HG03442 (cell line): ENCODE results near the gene IST1.

Experiments used
- ATAC-seq: cut with Tn5 transposase; IDR thresholded peaks from one replicate; pipeline ENCODE4 v1.9.1; 2021; ENCODE audit warnings: mild to moderate bottlenecking, moderate library complexity; ENCODE audit not compliant: unreplicated experiment

The IST1 gene

DNA sequence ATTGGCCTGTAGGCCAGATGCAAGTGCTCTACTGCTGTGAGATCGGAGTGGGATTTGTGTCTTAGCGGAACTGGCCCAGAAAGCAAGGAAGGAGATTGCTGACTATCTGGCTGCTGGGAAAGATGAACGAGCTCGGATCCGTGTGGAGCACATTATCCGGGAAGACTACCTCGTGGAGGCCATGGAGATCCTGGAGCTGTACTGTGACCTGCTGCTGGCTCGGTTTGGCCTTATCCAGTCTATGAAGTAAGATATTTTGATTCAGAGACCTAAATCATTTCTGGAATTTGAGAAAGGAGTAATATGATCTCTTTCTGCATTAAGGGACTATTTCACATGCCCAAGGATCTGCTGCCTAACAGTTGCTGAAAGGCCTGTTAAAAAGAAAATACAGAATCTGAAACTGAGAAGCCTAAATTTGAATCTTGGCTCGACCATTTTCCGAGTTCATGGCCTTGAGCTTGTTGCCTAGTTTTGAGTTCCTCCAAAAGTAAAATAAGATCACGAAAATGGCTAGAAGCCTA is 21.1 kb downstream of the IST1 start:
- ATAC-seq = no peak

GRCh38 chr16:71917900-71918299 is 22.6 kb downstream of the IST1 start:
- ATAC-seq = no peak

DNA sequence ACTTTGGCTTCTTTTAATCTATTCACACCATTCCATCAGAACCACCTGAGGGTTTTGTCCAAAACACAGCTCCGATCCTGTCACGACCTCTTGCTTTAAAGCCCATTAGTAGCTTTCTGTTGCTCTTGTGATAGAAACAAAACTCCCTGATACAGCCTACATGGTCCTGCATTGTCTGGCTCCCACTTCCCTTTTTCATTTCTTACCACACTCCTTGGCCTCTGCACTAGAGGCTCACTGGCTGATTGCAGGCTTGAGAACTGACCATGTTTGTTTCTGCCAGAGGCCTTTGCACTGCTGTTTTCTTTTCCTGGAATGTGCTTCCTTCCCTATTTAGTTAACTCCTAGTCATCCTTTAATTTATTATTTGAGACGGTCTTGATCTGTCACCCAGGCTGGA is 23.7 kb downstream of the IST1 start:
- peak; percentile 65 for ATAC-seq

GRCh38 chr16:71920658-71921057 is 25.3 kb downstream of the IST1 start:
- no peak for ATAC-seq

DNA sequence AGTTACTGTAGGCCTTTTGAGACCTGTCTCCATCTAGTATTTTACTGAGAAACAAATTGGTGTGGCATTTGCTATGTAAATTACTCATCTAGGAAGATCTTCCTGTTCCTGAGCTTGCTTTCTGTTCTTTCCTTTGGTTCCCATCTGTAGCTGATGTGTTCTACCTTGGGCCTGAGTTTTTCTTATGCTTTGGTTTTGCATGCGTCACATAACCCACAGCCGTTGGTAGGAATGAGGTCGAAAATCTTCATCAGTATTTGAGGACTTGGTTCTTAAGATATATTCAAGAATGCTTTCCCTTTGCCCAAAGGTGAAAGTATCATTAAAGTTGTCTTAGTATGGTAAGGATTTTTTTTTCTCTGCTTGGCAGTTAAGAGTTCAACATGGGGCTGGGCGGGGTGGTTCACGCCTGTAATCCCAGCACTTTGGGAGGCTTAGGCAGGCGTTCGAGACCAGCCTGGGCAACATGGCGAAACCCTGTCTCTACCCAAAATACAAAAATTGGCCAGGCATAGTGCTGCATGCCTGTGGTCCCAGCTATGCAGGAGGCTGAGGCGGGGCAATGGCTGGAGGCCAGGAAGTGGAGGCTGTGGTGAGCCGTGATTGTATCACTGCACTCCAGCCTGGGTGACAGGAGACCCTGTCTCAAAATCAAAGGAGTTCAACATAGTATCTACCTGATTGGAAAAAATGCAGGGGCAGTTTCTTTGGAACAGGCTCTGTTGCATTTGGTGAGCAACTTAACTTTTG is 28.8 kb downstream of the IST1 start:
- no peak for ATAC-seq

DNA sequence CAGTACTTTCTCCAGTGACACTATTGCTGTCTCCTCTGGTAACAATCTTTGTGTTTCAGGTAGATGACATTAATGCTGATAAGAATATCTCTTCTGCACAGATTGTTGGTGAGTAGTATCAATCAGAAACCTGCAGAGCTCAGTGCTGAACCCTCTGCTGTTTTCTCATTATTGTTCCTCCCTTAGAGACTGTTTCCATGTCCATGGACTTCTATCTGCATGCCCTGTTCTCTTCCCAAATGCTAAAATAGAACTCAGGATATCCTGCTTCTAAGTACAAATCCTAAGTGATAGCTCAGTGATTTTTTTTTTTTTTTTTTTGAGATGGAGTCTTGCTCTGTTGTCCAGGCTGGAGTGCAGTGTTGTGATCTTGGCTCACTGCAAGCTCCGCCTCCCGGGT is 29.4 kb downstream of the IST1 start:
- ATAC-seq = no peak

GRCh38 chr16:71927383-71927782 is 32.1 kb downstream of the IST1 start:
- no peak for ATAC-seq

DNA sequence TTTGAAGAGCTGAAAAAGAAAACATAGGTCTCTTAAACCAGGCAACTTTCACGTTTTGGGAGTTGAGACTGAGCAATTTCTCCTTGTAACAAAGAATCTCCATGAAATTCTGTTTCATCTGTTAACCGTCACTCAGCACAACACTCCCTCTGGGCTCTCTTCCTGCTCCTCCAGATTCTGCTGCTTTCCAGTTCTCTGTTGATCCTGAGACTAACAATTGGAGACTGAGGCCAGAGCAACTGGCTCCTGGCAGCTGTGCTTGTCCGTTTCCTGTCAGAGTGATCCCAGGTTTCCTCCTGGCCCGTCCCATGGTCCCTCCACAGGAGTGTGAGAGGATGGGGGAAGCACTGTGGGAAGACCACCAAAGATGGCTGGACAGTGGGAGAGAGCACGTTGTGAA is 32.5 kb downstream of the IST1 start:
- no peak for ATAC-seq

- no peak for ATAC-seq
Measured at GRCh38 chr16:71929048-71929447, 33.7 kb downstream of the IST1 start.

DNA sequence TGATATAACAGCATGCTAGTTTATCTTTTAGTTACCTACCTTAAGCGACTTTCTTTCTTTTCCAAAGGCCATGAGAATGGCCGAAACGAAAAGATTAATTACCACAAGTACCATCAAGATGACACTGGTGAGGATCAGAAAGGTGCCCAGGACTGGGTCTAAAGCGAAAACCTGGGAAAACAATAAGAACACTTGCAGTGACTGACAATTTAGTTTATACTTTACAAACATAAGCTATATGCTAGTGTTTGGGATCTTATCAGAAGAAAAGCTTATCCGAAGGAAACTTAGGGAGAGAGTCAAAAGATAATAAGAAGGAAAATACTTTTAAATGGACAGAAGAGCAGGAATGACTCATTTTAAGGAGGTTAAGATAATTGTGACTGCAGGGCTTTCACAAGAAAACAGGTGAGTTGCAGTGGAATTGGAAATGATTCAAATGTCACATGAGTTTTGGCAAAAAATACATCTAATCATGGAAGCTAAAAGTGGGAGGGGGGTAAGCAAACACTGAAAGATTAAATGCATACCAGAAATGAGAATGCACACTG is 34.8 kb downstream of the IST1 start:
- no peak for ATAC-seq

- ATAC-seq = no peak
Measured at GRCh38 chr16:71931001-71931400, 35.7 kb downstream of the IST1 start.

- no peak for ATAC-seq
Measured at GRCh38 chr16:71931599-71931998, 36.3 kb downstream of the IST1 start.

DNA sequence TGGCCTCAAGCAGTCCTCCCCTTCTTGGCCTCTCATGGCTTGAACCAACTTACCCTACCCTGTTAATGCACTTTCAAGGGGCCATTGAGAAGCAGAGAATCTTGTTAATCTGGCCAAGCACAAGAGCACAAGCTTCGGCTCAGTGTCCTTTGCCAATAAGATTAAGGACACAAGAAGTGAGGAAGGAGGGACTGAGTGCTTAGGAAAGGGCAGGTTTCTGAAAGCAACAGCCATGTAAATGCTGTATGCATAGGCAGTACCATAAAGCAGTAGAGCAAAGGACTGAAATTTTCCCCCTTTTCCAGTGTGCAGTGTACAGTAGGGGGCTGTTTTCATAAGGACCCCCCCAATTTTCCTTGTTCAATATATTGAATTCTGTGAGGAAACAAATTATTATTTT is 37.7 kb downstream of the IST1 start:
- ATAC-seq = no peak

DNA sequence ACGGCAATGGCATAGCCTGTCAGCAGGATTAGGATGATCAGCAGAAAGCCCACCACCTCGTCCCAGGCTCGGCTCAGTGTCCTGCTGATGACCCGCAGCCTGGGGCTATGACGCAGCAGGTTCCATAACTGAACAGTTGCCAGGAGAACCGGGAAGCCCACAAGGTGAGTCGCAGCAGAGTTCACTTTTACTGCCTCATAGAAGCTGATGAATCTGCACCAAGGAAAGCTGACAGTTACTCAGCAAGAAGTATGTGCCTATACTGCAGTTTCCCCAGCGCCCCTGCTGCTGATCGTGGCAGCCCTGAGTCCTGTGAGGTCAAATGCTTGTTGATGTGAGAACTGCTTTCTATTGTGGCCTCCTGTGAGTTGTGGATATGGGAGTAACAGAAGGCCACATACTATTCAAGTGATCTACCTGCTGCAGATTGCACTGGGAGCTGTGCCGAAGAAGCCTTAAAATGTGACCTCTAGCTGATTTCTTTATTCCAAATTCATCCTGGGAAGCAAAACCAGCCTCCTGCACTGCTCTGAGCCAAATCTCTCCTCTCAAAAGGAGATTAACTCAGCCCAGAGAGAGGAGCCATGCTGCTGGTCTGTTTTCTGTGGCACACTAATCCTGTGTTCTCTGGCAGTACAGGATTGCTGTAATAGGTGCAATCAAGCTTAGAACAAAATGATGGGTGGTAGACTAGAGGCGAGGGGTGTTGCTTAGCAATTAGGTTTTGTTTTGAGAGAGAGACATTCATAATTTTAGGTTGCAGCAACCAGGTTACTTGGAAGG is 38.8 kb downstream of the IST1 start:
- no peak for ATAC-seq

- ATAC-seq = no peak
Measured at GRCh38 chr16:71937868-71938510, 42.7 kb downstream of the IST1 start.

GRCh38 chr16:71943887-71944286 is 48.6 kb downstream of the IST1 start:
- ATAC-seq = no peak

GRCh38 chr16:71945616-71946015 is 50.3 kb downstream of the IST1 start:
- no peak for ATAC-seq

DNA sequence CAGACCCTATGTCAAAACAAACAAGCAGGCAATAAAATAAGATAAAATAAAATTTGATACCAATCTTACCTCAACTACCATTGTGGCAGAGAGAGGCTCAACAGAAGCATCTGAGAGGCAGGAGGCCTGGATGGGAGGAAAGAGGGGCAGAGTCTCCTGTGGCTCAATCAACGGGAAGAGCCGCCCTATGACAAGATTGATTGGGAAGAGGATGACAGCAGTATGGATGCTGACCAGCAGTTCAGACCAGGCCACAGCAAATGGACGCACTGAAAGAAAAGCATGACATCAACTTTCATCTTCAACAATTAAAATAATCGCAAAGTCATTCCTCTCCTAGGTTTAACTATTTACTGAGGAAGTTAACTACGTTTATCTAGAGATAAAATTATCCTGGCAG is 57.5 kb downstream of the IST1 start:
- no peak for ATAC-seq

- ATAC-seq = no peak
Measured at GRCh38 chr16:71954180-71954579, 58.8 kb downstream of the IST1 start.

DNA sequence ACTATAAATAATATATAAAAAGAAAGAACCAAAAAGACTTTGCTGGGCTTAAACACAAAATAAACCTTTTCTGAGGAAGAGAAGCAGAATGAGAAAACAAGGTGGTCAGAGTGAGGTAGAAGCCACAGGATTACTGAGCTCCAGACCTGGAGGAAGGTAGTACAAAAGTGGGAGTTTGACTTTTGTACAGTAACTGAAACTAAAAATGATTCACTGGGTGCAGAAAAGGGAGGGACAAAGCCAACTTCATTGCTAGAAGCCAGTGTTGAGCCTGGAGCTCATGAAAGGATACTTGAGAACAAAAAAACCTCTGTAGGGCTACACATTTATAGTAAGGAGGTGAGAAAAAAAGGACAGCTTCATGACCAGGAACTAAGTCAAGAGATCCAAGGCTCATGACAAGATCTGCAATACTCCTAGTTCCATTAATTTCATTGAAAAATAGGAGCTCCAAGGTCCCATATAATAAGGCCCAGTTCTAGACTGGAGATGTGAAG is 59.4 kb downstream of the IST1 start:
- no peak for ATAC-seq

- no peak for ATAC-seq
Measured at GRCh38 chr16:71956486-71956885, 61.2 kb downstream of the IST1 start.
